Measurements from ENCODE around the gene PCDHB6.
"Not testable (repeated sequence)": the region's sequence is repeated elsewhere in the genome, so short reads cannot be mapped to it uniquely, and the experiment has no call there.

PCDHB6 gene

DNA sequence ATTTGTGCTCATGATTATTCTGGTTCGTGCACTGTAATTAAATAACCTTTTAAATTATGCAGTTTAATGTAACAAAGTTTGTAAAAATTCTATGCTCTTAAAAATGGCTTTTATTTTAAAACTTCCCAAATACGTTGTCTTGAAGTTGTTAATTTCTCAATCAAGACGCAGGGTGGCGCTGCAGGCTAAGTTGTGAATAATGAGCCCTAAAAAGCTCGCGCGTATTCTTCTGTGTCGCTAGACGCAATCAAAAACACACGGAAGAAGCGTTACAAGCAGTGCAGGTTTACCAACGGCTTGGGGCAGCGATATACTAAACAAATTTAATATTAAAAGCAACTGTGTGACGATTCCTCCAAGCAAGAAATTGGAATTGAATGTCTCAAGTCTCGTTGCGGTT, 28.3 kb upstream of the PCDHB6 start, which contains the start of gene PCDHB4:
Gene PCDHB4, plus strand, starts transcription at position 256 of the 400 bp plus-strand sequence. CDS start 181 bp downstream, outside the sequence.
- peak in 2 of 3 donors; percentile 18 to 19 for DNase-seq
- 20% methylated on average over 9 of the region's 16 CpGs for WGBS (ENCODE audit: insufficient coverage)
- no peak within 1 kb of the TSS for H3K27ac ChIP-seq (ENCODE audit: insufficient read depth in 1 of 2, low read depth in 1 of 2, low read length in 2 of 2, poor library complexity in 1 of 2, severe bottlenecking in 2 of 2)
- POLR2A ChIA-PET: no interaction called here
- peaks cover 0 to 21% (median 3%) of the 10 kb centered on the region in 5 experiments for H3K27me3 ChIP-seq (replicated peaks in 2 of 5; ENCODE audit: control insufficient read depth in 4 of 5, insufficient read depth in 5 of 5, low read length in 4 of 5)
- H3K36me3 ChIP-seq (ENCODE audit: control insufficient read depth in 4 of 4, insufficient read depth in 4 of 4, low read length in 3 of 4): no peaks in the 10 kb centered on the region
- H3K9me3 ChIP-seq (ENCODE audit: control extremely low read depth in 1 of 5, control insufficient read depth in 4 of 5, insufficient read depth in 2 of 5, low read depth in 1 of 5, low read length in 4 of 5): peaks cover 2 to 17% (median 9%) of the 10 kb centered on the region in 5 experiments
- CTCF ChIA-PET: no interaction called here
- H3K4me3 ChIP-seq (ENCODE audit: control insufficient read depth in 1 of 7, extremely low read depth in 1 of 7, insufficient read depth in 4 of 7, low read depth in 2 of 7, low read length in 6 of 7): no peak within 1 kb of the TSS
- H3K4me1 ChIP-seq (ENCODE audit: control extremely low read depth in 1 of 4, control insufficient read depth in 4 of 4, insufficient read depth in 4 of 4, low read length in 3 of 4): no peaks in the 10 kb centered on the region

DNA sequence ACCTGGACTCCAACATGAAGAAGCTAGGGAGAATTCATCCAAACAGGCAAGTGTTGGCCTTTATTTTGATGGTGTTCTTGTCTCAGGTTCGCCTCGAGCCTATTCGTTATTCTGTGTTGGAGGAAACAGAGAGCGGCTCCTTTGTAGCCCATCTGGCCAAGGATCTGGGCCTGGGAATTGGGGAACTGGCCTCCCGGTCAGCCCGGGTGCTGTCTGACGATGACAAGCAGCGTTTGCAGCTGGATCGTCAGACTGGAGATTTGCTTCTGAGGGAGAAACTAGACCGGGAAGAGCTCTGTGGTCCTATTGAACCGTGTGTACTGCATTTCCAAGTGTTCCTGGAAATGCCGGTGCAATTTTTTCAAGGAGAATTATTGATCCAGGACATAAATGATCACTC, 27.9 kb upstream of the PCDHB6 start:
- CTCF ChIA-PET: no interaction called here
- WGBS (ENCODE audit: insufficient coverage): 32% methylated on average over 9 of the region's 12 CpGs

GRCh38 chr5:141123396-141124135, 26.3 kb upstream of the PCDHB6 start:
- CTCF ChIA-PET; H3K4me3 ChIP-seq (ENCODE audit: control insufficient read depth in 1 of 7, extremely low read depth in 1 of 7, insufficient read depth in 4 of 7, low read depth in 2 of 7, low read length in 6 of 7); POLR2A ChIA-PET; DNase-seq; H3K27ac ChIP-seq (ENCODE audit: insufficient read depth in 1 of 2, low read depth in 1 of 2, low read length in 2 of 2, poor library complexity in 1 of 2, severe bottlenecking in 2 of 2); H3K36me3 ChIP-seq (ENCODE audit: control insufficient read depth in 4 of 4, insufficient read depth in 4 of 4, low read length in 3 of 4); H3K4me1 ChIP-seq (ENCODE audit: control extremely low read depth in 1 of 4, control insufficient read depth in 4 of 4, insufficient read depth in 4 of 4, low read length in 3 of 4): not testable (repeated sequence)
- Histone ChIP-seq H3K9me3 (ENCODE audit: control extremely low read depth in 1 of 5, control insufficient read depth in 4 of 5, insufficient read depth in 2 of 5, low read depth in 1 of 5, low read length in 4 of 5) (peaks cover 2 to 17% (median 9%) of the 10 kb centered on the region in 5 experiments), H3K27me3 (replicated peaks in 2 of 5; ENCODE audit: control insufficient read depth in 4 of 5, insufficient read depth in 5 of 5, low read length in 4 of 5) (peaks cover 0 to 21% (median 3%) of the 10 kb centered on the region in 5 experiments)
- 24% methylated on average over 20 of the region's 73 CpGs for WGBS (ENCODE audit: insufficient coverage)

More for the DNA sequence above, 27.9 kb upstream of the PCDHB6 start:
- Histone ChIP-seq H3K4me3 (ENCODE audit: control insufficient read depth in 1 of 7, extremely low read depth in 1 of 7, insufficient read depth in 4 of 7, low read depth in 2 of 7, low read length in 6 of 7) (no peak overlapping the region), H3K9me3 (ENCODE audit: control extremely low read depth in 1 of 5, control insufficient read depth in 4 of 5, insufficient read depth in 2 of 5, low read depth in 1 of 5, low read length in 4 of 5) (peaks cover 2 to 17% (median 11%) of the 10 kb centered on the region in 5 experiments), H3K4me1 (ENCODE audit: control extremely low read depth in 1 of 4, control insufficient read depth in 4 of 4, insufficient read depth in 4 of 4, low read length in 3 of 4) (no peaks in the 10 kb centered on the region), H3K27me3 (replicated peaks in 2 of 5; ENCODE audit: control insufficient read depth in 4 of 5, insufficient read depth in 5 of 5, low read length in 4 of 5) (peaks cover 0 to 21% (median 3%) of the 10 kb centered on the region in 5 experiments), H3K27ac (ENCODE audit: insufficient read depth in 1 of 2, low read depth in 1 of 2, low read length in 2 of 2, poor library complexity in 1 of 2, severe bottlenecking in 2 of 2) (no peak overlapping the region), H3K36me3 (ENCODE audit: control insufficient read depth in 4 of 4, insufficient read depth in 4 of 4, low read length in 3 of 4) (no peaks in the 10 kb centered on the region)
- POLR2A ChIA-PET: no interaction called here
- no peak for DNase-seq

DNA sequence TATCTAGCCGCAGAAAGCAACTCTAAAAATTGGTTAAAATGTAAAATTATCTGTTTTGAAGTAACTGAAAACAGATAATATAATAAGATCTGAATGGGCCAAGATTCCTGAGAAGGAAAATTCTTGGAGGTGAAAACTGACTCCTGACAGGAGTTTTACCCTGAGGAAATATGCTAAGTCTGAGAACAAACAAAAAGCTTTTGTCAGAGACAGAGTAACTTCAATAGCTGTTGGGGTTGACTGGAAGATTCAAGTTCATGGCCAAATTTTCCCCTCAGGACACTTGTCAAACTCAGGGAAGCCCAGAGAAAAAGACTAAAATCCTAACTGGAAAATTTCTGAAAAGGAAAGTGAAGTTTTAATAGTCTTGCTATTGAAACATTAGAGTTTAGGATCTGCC, 22.6 kb upstream of the PCDHB6 start:
- H3K4me1 ChIP-seq (ENCODE audit: control extremely low read depth in 1 of 4, control insufficient read depth in 4 of 4, insufficient read depth in 4 of 4, low read length in 3 of 4): no peaks in the 10 kb centered on the region
- H3K9me3 ChIP-seq (ENCODE audit: control extremely low read depth in 1 of 5, control insufficient read depth in 4 of 5, insufficient read depth in 2 of 5, low read depth in 1 of 5, low read length in 4 of 5): peaks cover 0 to 14% (median 6%) of the 10 kb centered on the region in 5 experiments
- H3K4me3 ChIP-seq (ENCODE audit: control insufficient read depth in 1 of 7, extremely low read depth in 1 of 7, insufficient read depth in 4 of 7, low read depth in 2 of 7, low read length in 6 of 7): no peak overlapping the region
- ChIA-PET CTCF (no interaction called here), POLR2A (no interaction called here)
- peaks cover 0 to 14% (median 2%) of the 10 kb centered on the region in 5 experiments for H3K27me3 ChIP-seq (replicated peaks in 2 of 5; ENCODE audit: control insufficient read depth in 4 of 5, insufficient read depth in 5 of 5, low read length in 4 of 5)
- WGBS (ENCODE audit: insufficient coverage): no CpG with 5 or more reads among the region's 1 CpG
- no peak overlapping the region for H3K27ac ChIP-seq (ENCODE audit: insufficient read depth in 1 of 2, low read depth in 1 of 2, low read length in 2 of 2, poor library complexity in 1 of 2, severe bottlenecking in 2 of 2)
- no peak for DNase-seq
- H3K36me3 ChIP-seq (ENCODE audit: control insufficient read depth in 4 of 4, insufficient read depth in 4 of 4, low read length in 3 of 4): no peaks in the 10 kb centered on the region

GRCh38 chr5:141135030-141135717, 14.7 kb upstream of the PCDHB6 start, which contains the start of gene PCDHB5:
Gene PCDHB5, plus strand, starts transcription at chr5:141135206. Its CDS starts 229 bp downstream, at chr5:141135435.
- CTCF ChIA-PET: no interaction called here
- no peak within 1 kb of the TSS for H3K27ac ChIP-seq (ENCODE audit: insufficient read depth in 1 of 2, low read depth in 1 of 2, low read length in 2 of 2, poor library complexity in 1 of 2, severe bottlenecking in 2 of 2)
- H3K4me3 ChIP-seq (ENCODE audit: control insufficient read depth in 1 of 7, extremely low read depth in 1 of 7, insufficient read depth in 4 of 7, low read depth in 2 of 7, low read length in 6 of 7): peak within 1 kb of the TSS in 3 of 7 experiments; percentile 40 to 56 (median 42)
- WGBS (ENCODE audit: insufficient coverage): 22% methylated on average over 20 of the region's 22 CpGs
- POLR2A ChIA-PET: interaction anchor here (0.6 kb wide), 1 partner anchor 412 kb away, joined by 5 read pairs; no protein-coding TSS in a partner anchor
- no peaks in the 10 kb centered on the region for H3K4me1 ChIP-seq (ENCODE audit: control extremely low read depth in 1 of 4, control insufficient read depth in 4 of 4, insufficient read depth in 4 of 4, low read length in 3 of 4)
- peak; percentile 3 to 22 (median 5) for DNase-seq
- peaks cover 0 to 24% (median 20%) of the 10 kb centered on the region in 5 experiments for H3K9me3 ChIP-seq (ENCODE audit: control extremely low read depth in 1 of 5, control insufficient read depth in 4 of 5, insufficient read depth in 2 of 5, low read depth in 1 of 5, low read length in 4 of 5)
- no peaks in the 10 kb centered on the region for H3K36me3 ChIP-seq (ENCODE audit: control insufficient read depth in 4 of 4, insufficient read depth in 4 of 4, low read length in 3 of 4)
- peaks cover 2 to 18% (median 6%) of the 10 kb centered on the region in 5 experiments for H3K27me3 ChIP-seq (replicated peaks in 2 of 5; ENCODE audit: control insufficient read depth in 4 of 5, insufficient read depth in 5 of 5, low read length in 4 of 5)

DNA sequence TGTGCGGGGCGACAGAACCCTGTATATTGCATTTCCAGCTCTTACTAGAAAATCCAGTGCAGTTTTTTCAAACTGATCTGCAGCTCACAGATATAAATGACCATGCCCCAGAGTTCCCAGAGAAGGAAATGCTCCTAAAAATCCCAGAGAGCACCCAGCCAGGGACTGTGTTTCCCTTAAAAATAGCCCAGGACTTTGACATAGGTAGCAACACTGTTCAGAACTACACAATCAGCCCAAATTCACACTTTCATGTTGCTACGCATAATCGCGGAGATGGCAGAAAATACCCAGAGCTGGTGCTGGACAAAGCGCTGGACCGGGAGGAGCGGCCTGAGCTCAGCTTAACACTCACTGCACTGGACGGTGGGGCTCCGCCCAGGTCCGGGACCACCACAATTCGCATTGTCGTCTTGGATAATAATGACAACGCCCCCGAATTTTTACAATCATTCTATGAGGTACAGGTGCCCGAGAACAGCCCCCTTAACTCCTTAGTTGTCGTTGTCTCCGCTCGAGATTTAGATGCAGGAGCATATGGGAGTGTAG, 14.1 kb upstream of the PCDHB6 start:
- WGBS (ENCODE audit: insufficient coverage): 44% methylated on average over 19 of the region's 19 CpGs
- Histone ChIP-seq H3K4me1 (ENCODE audit: control extremely low read depth in 1 of 4, control insufficient read depth in 4 of 4, insufficient read depth in 4 of 4, low read length in 3 of 4) (no peaks in the 10 kb centered on the region), H3K9me3 (ENCODE audit: control extremely low read depth in 1 of 5, control insufficient read depth in 4 of 5, insufficient read depth in 2 of 5, low read depth in 1 of 5, low read length in 4 of 5) (peaks cover 0 to 24% (median 20%) of the 10 kb centered on the region in 5 experiments), H3K4me3 (ENCODE audit: control insufficient read depth in 1 of 7, extremely low read depth in 1 of 7, insufficient read depth in 4 of 7, low read depth in 2 of 7, low read length in 6 of 7) (peak overlapping the region in 2 of 7 experiments; percentile 13 to 56), H3K27me3 (replicated peaks in 2 of 5; ENCODE audit: control insufficient read depth in 4 of 5, insufficient read depth in 5 of 5, low read length in 4 of 5) (peaks cover 2 to 18% (median 6%) of the 10 kb centered on the region in 5 experiments), H3K27ac (ENCODE audit: insufficient read depth in 1 of 2, low read depth in 1 of 2, low read length in 2 of 2, poor library complexity in 1 of 2, severe bottlenecking in 2 of 2) (no peak overlapping the region), H3K36me3 (ENCODE audit: control insufficient read depth in 4 of 4, insufficient read depth in 4 of 4, low read length in 3 of 4) (no peaks in the 10 kb centered on the region)
- no peak for DNase-seq
- ChIA-PET POLR2A (interaction anchor here (0.6 kb wide), 1 partner anchor 411 kb away, joined by 5 read pairs; no protein-coding TSS in a partner anchor), CTCF (no interaction called here)
